Adrenal gland (tissue), 12 donors: ENCODE results near the gene GSTM4. TPM values are rescaled to one million over a fixed set of nuclear protein-coding genes. Genes with fewer than 3 reads are reported as not detected.
A peak's percentile ranks its signal among the peaks of the same experiment; 100 is the strongest.

Source experiments
- DNase-seq, 7 donors: peaks; one replicate each; pipeline ENCODE4 v3.0.0-alpha.2; 2019 to 2020
- H3K27ac ChIP-seq, 5 donors: fragments of 200-600 bp; sonication (generic) in 4 of 5; 1 replicate in 3 of 5; 2 replicates in 2 of 5; pipeline versions ENCODE4 v1.5.1 to v1.8.0; 2016 to 2020; ENCODE audit warnings: mild to moderate bottlenecking in 1 of 5
- H3K27me3 ChIP-seq: fragments of 200-600 bp; 2 replicates; pipeline ENCODE4 v1.8.0; 2021
- H3K36me3 ChIP-seq, 2 donors: fragments of 200-600 bp; replicated peaks in 1 of 2; 1 replicate in 1 of 2; 2 replicates in 1 of 2; pipeline versions ENCODE4 v1.5.1 to v1.8.0; 2018 to 2022
- H3K4me1 ChIP-seq, 2 donors: fragments of 200-600 bp; replicated peaks in 1 of 2; 1 replicate in 1 of 2; 2 replicates in 1 of 2; pipeline versions ENCODE4 v1.5.1 to v1.8.0; 2018 to 2021
- H3K4me3 ChIP-seq, 4 donors: fragments of 200-600 bp; sonication (generic) in 3 of 4; one replicate each; pipeline ENCODE4 v1.5.1; 2016 to 2018
- H3K9me3 ChIP-seq, 3 donors: fragments of 200-600 bp; sonication (generic) in 1 of 3; replicated peaks in 1 of 3; 1 replicate in 2 of 3; 2 replicates in 1 of 3; pipeline versions ENCODE4 v1.5.1 to v1.8.0; 2016 to 2021
- CTCF ChIP-seq, 6 experiments: fragments of 450-650 bp in 4 of 6; fragments of 200-600 bp in 2 of 6; sonication (generic) in 1 of 6; IDR thresholded peaks; 1 replicate in 5 of 6; 2 replicates in 1 of 6; pipeline versions ENCODE4 v1.5.1 to v1.8.0; 2016 to 2021; ENCODE audit warnings: antibody characterized with exemption in 6 of 6, mild to moderate bottlenecking in 2 of 6, moderate library complexity in 1 of 6
- POLR2A ChIP-seq, 2 donors: fragments of 450-650 bp; IDR thresholded peaks; one replicate each; pipeline ENCODE4 v1.6.1; 2017; ENCODE audit warnings: antibody characterized with exemption in 2 of 2, mild to moderate bottlenecking in 2 of 2, moderate library complexity in 1 of 2
- WGBS, 4 donors: extraction: QIAGEN DNeasy Blood & Tissue Kit in 2 of 4; methylation state at CpG; one replicate each; pipeline versions ENCODE4 v1.1.5 to v1.1.7; 2013 to 2017; 5-methylcytosine and 5-hydroxymethylcytosine counted together
- intact Hi-C, 2 donors: fragments of 100-400 bp; cut with DNase I; formaldehyde crosslinking; loops; one replicate each; pipeline versions ENCODE4 v1.14.1 to v1.15.0; 2022 to 2023
- polyA plus RNA-seq, 3 donors: library from polyadenylated mRNA; stranded (reverse); fragments of 200-250 nt in 2 of 3; fragments of 350-450 nt in 1 of 3; fragmentation: Illumina TruSeq in 1 of 3; extraction: RNeasy Lipid Tissue Mini Kit (QIAGEN cat#74804) in 1 of 3; gene quantifications; one replicate each; pipeline ENCODE4 v1.2.3, GENCODE V29; 2013 to 2014
- total RNA-seq, 9 donors: library from RNA; depleted of rRNA in 4 of 9; stranded (reverse); fragments of >200 nt in 4 of 9; fragments of 120-200 nt in 1 of 9; fragmentation: NEBNext Ultra II Directional in 1 of 9; extraction: Animal tissue kit (Norgen Biotek cat#: 25700) in 1 of 9; gene quantifications; one replicate each; pipeline versions ENCODE4 v1.1.0 to v1.2.4, GENCODE V29; 2013 to 2023
- donor health status: healthy with polysubstance abuse.
- donor health status: Bipolar disorder and iron deficiency.
- donor health status: DM: yes; HTN: yes; CAD: no.
- donor health status: DM: no; HTN: no; CAD: no.
- donor health status: DM: no; HTN: no; CAD: no.
- donor health status: DM: yes; HTN: yes; CAD: no.

Gene GSTM4
- total and polyA plus RNA-seq, 12 donors: 17.3 to 71.0 (median 32.5) TPM

GRCh38 chr1:109628540-109629321 lies 27.2 kb upstream of the GSTM4 start:
- H3K27me3 ChIP-seq: no peaks in the 10 kb centered on the region
- H3K9me3 ChIP-seq: no peaks in the 10 kb centered on the region
- H3K4me1 ChIP-seq: peaks cover 0 to 13% of the 10 kb centered on the region in 2 donors
- no peak overlapping the region for H3K4me3 ChIP-seq
- peak in 3 of 7 donors; percentile 8 to 64 (median 30) for DNase-seq
- peak overlapping the region in 1 of 5 donors; percentile 8 for H3K27ac ChIP-seq
- intact Hi-C loops: loop anchor here (5.0 kb wide), 2 partner anchors 81 to 86 kb away; partner anchors contain the start of gene GNAI3 (in 1 of the 2)
- TF ChIP-seq CTCF (IDR thresholded peaks at IDR 0.05): no peak
- no peak for TF ChIP-seq POLR2A (IDR thresholded peaks at IDR 0.05)
- H3K36me3 ChIP-seq: peaks cover 0 to 53% of the 10 kb centered on the region in 2 donors
- 85 to 96% (median 87%) methylated on average over 4 to 23 of the region's 23 CpGs for WGBS, 4 donors

GRCh38 chr1:109629372-109630030 lies 26.4 kb upstream of the GSTM4 start:
- H3K27me3 ChIP-seq: no peaks in the 10 kb centered on the region
- peaks cover 0 to 6% of the 10 kb centered on the region in 2 donors for H3K4me1 ChIP-seq
- 83 to 90% (median 87%) methylated on average over 8 to 10 of the region's 10 CpGs for WGBS, 4 donors
- peak in 1 of 7 donors; percentile 21 for DNase-seq
- TF ChIP-seq POLR2A (IDR thresholded peaks at IDR 0.05) (no peak), CTCF (IDR thresholded peaks at IDR 0.05) (no peak)
- H3K4me3 ChIP-seq: no peak overlapping the region
- intact Hi-C loops: loop anchor here (5.0 kb wide), 2 partner anchors 82 to 87 kb away; partner anchors contain the start of gene GNAI3 (in 1 of the 2)
- no peaks in the 10 kb centered on the region for H3K9me3 ChIP-seq
- peaks cover 0 to 53% of the 10 kb centered on the region in 2 donors for H3K36me3 ChIP-seq
- H3K27ac ChIP-seq: peak overlapping the region in 1 of 5 donors; percentile 21

- intact Hi-C loops: no loop called here
- peak in 3 of 6 experiments; percentile 3 to 46 (median 21) for TF ChIP-seq CTCF (IDR thresholded peaks at IDR 0.05)
- no peak for TF ChIP-seq POLR2A (IDR thresholded peaks at IDR 0.05)
- Histone ChIP-seq H3K27ac (peak overlapping the region in 1 of 5 donors; percentile 21), H3K4me1 (no peaks in the 10 kb centered on the region), H3K9me3 (no peaks in the 10 kb centered on the region), H3K4me3 (no peak overlapping the region), H3K36me3 (peaks cover 0 to 53% of the 10 kb centered on the region in 2 donors), H3K27me3 (no peaks in the 10 kb centered on the region)
- DNase-seq: peak in 3 of 7 donors; percentile 16 to 55 (median 37)
- WGBS, 4 donors: 69 to 85% (median 72%) methylated on average over 11 to 30 of the region's 30 CpGs
Observed at GRCh38 chr1:109630081-109630897, 25.6 kb upstream of the GSTM4 start.
